ENCODE results near the gene RAD23B. TPM values are rescaled to one million over a fixed set of nuclear protein-coding genes. Genes with fewer than 3 reads are reported as not detected.

The RAD23B gene
- total RNA-seq, 1 experiment from 2014 or later = 114 TPM

DNA sequence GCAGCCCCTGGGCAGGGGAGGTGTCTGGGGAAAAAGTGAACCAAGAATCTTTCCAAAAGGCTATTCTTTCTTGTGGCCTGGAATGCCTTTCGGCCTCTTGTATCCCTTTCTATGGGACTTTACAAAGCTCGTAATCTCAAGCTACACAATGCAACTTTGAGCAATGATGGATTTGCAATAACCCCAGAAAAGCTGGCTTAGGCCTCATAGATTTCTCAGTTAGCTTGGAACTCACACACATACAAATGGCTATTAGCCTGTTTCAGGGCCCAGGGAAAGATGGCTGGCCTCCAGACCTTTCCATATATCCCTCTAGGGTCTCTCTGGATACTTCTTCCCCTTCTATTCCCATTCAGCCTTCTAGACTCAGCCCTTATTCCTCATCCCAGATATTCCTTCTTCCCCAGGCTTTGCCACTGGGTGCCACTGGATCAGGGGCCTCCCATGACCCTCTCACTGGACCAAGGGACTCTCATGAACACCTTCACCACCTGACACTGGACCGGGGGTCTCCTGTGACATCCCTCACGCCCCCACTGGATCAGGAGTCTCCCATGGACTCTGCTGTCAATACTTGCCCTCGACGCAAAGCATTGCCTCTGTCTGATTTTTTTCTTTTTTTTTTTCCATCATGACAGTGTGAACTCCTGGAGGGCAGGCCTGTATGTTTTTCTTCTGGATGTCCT, 59.5 kb downstream of the RAD23B start:
- Histone ChIP-seq H3K36me3 (ENCODE audit: control insufficient read depth, insufficient read depth, low read length) (no peaks in the 10 kb centered on the region), H3K27me3 (ENCODE audit: control insufficient read depth, insufficient read depth, low read length) (no peaks in the 10 kb centered on the region), H3K27ac (ENCODE audit: low read length) (no peak overlapping the region), H3K4me3 (ENCODE audit: low read depth in 2 of 2, low read length in 2 of 2) (no peak overlapping the region), H3K4me1 (ENCODE audit: control insufficient read depth, insufficient read depth, low read length) (no peaks in the 10 kb centered on the region), H3K9me3 (ENCODE audit: control insufficient read depth, insufficient read depth, low read depth, low read length) (no peaks in the 10 kb centered on the region)
- POLR2A ChIA-PET = no interaction called here
- CTCF ChIA-PET = interaction anchor here (0.7 kb wide), 1 partner anchor 101 kb away, joined by 3 read pairs; no protein-coding TSS in a partner anchor
- no TSS peak for BruUV-seq (replicated peaks)
- ATAC-seq (no peak), DNase-seq (ENCODE audit: low read depth, low spot score) (no peak)
- TF ChIP-seq POLR2AphosphoS5 (IDR thresholded peaks at IDR 0.05; ENCODE audit: low read depth, low read length) (no peak), TCF7L2 (IDR thresholded peaks at IDR 0.05; ENCODE audit: low read depth, low read length) (no peak), SIN3A (IDR thresholded peaks at IDR 0.05; ENCODE audit: borderline replicate concordance, insufficient read depth, low read depth, low read length) (no peak)
- TF ChIP-seq, protein P1, sequence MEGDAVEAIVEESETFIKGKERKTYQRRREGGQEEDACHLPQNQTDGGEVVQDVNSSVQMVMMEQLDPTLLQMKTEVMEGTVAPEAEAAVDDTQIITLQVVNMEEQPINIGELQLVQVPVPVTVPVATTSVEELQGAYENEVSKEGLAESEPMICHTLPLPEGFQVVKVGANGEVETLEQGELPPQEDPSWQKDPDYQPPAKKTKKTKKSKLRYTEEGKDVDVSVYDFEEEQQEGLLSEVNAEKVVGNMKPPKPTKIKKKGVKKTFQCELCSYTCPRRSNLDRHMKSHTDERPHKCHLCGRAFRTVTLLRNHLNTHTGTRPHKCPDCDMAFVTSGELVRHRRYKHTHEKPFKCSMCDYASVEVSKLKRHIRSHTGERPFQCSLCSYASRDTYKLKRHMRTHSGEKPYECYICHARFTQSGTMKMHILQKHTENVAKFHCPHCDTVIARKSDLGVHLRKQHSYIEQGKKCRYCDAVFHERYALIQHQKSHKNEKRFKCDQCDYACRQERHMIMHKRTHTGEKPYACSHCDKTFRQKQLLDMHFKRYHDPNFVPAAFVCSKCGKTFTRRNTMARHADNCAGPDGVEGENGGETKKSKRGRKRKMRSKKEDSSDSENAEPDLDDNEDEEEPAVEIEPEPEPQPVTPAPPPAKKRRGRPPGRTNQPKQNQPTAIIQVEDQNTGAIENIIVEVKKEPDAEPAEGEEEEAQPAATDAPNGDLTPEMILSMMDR (IDR thresholded peaks at IDR 0.05) = no peak
- TF ChIP-seq, protein P2, sequence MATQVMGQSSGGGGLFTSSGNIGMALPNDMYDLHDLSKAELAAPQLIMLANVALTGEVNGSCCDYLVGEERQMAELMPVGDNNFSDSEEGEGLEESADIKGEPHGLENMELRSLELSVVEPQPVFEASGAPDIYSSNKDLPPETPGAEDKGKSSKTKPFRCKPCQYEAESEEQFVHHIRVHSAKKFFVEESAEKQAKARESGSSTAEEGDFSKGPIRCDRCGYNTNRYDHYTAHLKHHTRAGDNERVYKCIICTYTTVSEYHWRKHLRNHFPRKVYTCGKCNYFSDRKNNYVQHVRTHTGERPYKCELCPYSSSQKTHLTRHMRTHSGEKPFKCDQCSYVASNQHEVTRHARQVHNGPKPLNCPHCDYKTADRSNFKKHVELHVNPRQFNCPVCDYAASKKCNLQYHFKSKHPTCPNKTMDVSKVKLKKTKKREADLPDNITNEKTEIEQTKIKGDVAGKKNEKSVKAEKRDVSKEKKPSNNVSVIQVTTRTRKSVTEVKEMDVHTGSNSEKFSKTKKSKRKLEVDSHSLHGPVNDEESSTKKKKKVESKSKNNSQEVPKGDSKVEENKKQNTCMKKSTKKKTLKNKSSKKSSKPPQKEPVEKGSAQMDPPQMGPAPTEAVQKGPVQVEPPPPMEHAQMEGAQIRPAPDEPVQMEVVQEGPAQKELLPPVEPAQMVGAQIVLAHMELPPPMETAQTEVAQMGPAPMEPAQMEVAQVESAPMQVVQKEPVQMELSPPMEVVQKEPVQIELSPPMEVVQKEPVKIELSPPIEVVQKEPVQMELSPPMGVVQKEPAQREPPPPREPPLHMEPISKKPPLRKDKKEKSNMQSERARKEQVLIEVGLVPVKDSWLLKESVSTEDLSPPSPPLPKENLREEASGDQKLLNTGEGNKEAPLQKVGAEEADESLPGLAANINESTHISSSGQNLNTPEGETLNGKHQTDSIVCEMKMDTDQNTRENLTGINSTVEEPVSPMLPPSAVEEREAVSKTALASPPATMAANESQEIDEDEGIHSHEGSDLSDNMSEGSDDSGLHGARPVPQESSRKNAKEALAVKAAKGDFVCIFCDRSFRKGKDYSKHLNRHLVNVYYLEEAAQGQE (IDR thresholded peaks at IDR 0.05; ENCODE audit: insufficient read depth in 1 of 2, low read depth in 2 of 2, low read length in 1 of 2) = no peak
- intact Hi-C loops (cut with micrococcal nuclease; ENCODE audit: unreplicated experiment) (no loop called here), in situ Hi-C loops (cut with HindIII; ENCODE audit: low pct_unique_long_range_greater_than_20kb, low sequenced_read_pairs) (no loop called here)

DNA sequence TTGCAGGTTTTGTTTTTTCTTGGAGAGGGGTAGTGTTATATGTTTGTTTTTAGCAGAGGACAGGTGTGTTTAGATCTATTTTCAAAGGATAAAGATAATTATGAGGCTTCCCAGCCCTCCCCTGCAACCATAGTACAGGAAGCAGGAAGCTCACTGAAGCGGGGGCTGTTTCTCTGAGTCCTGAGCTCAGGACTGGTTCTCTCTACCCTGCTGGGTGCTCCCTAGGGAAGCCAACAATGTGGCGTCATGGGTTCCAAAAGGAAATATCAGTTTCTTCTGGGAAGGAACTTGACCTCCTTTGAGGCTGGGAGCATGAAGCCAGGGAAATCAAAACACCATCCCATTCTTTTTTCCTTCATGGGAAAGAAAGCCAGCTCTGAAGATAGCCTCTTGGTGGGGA, 62.2 kb downstream of the RAD23B start:
- Histone ChIP-seq H3K9me3 (ENCODE audit: control insufficient read depth, insufficient read depth, low read depth, low read length) (no peaks in the 10 kb centered on the region), H3K27ac (ENCODE audit: low read length) (no peak overlapping the region), H3K4me1 (ENCODE audit: control insufficient read depth, insufficient read depth, low read length) (no peaks in the 10 kb centered on the region), H3K27me3 (ENCODE audit: control insufficient read depth, insufficient read depth, low read length) (no peaks in the 10 kb centered on the region), H3K36me3 (ENCODE audit: control insufficient read depth, insufficient read depth, low read length) (no peaks in the 10 kb centered on the region), H3K4me3 (ENCODE audit: low read depth in 2 of 2, low read length in 2 of 2) (no peak overlapping the region)
- DNase-seq (ENCODE audit: low read depth, low spot score) (no peak), ATAC-seq (no peak)
- intact Hi-C loops (cut with micrococcal nuclease; ENCODE audit: unreplicated experiment) = no loop called here
- in situ Hi-C loops (cut with HindIII; ENCODE audit: low pct_unique_long_range_greater_than_20kb, low sequenced_read_pairs) = no loop called here
- no peak for TF ChIP-seq TCF7L2 (IDR thresholded peaks at IDR 0.05; ENCODE audit: low read depth, low read length)
- TF ChIP-seq, protein P1 (IDR thresholded peaks at IDR 0.05) = no peak
- no peak for TF ChIP-seq SIN3A (IDR thresholded peaks at IDR 0.05; ENCODE audit: borderline replicate concordance, insufficient read depth, low read depth, low read length)
- TF ChIP-seq, protein P2 (IDR thresholded peaks at IDR 0.05; ENCODE audit: insufficient read depth in 1 of 2, low read depth in 2 of 2, low read length in 1 of 2) = no peak
- no peak for TF ChIP-seq POLR2AphosphoS5 (IDR thresholded peaks at IDR 0.05; ENCODE audit: low read depth, low read length)
- POLR2A ChIA-PET = no interaction called here
- CTCF ChIA-PET = no interaction called here
- no TSS peak for BruUV-seq (replicated peaks)
